ENCODE data around the gene KLHDC10.
"Not testable (repeated sequence)": the region's sequence is repeated elsewhere in the genome, so short reads cannot be mapped to it uniquely, and the experiment has no call there.

KLHDC10 gene

GRCh38 chr7:130037703-130038102 is 32.6 kb upstream of the KLHDC10 start:
- TF ChIP-seq CTCF (IDR thresholded peaks at IDR 0.05) (peak; percentile 60), ZFX (IDR thresholded peaks at IDR 0.05; ENCODE audit: borderline replicate concordance) (no peak)
- H3K27ac ChIP-seq, result no peak overlapping the region

GRCh38 chr7:130040576-130040975 is 29.8 kb upstream of the KLHDC10 start:
- TF ChIP-seq ZFX (IDR thresholded peaks at IDR 0.05; ENCODE audit: borderline replicate concordance), result no peak
- no peak for TF ChIP-seq CTCF (IDR thresholded peaks at IDR 0.05)
- H3K27ac ChIP-seq, result no peak overlapping the region

GRCh38 chr7:130047831-130048230 is 22.5 kb upstream of the KLHDC10 start:
- TF ChIP-seq ZFX (IDR thresholded peaks at IDR 0.05; ENCODE audit: borderline replicate concordance) (no peak), CTCF (IDR thresholded peaks at IDR 0.05) (no peak)
- H3K27ac ChIP-seq, result no peak overlapping the region

GRCh38 chr7:130048906-130049305 is 21.4 kb upstream of the KLHDC10 start:
- no peak overlapping the region for H3K27ac ChIP-seq
- TF ChIP-seq ZFX (IDR thresholded peaks at IDR 0.05; ENCODE audit: borderline replicate concordance) (no peak), CTCF (IDR thresholded peaks at IDR 0.05) (no peak)

- H3K27ac ChIP-seq, result peak overlapping the region; percentile 80; the same call in 1 of the 2 replicates
Measured at GRCh38 chr7:130052250-130052649, 18.1 kb upstream of the KLHDC10 start.

- not testable (repeated sequence) for H3K27ac ChIP-seq
Measured at GRCh38 chr7:130055198-130055597, 15.1 kb upstream of the KLHDC10 start.

- TF ChIP-seq CTCF (IDR thresholded peaks at IDR 0.05) (no peak), ZFX (IDR thresholded peaks at IDR 0.05; ENCODE audit: borderline replicate concordance) (no peak)
- no peak overlapping the region for H3K27ac ChIP-seq
Measured at GRCh38 chr7:130062246-130062645, 8.1 kb upstream of the KLHDC10 start.

- TF ChIP-seq ZFX (IDR thresholded peaks at IDR 0.05; ENCODE audit: borderline replicate concordance), result no peak
- TF ChIP-seq CTCF (IDR thresholded peaks at IDR 0.05), result peak; percentile 89
- H3K27ac ChIP-seq, result no peak overlapping the region
Measured at GRCh38 chr7:130063036-130063435, 7.3 kb upstream of the KLHDC10 start.

GRCh38 chr7:130064580-130064926 is 5.8 kb upstream of the KLHDC10 start:
- not testable (repeated sequence) for H3K27ac ChIP-seq
